A673 (cell line): ENCODE data around the gene LITAFD.

Experiments used
- CTCF ChIP-seq: fragments of 300-800, 200-600 bp; sonication (generic); conservative IDR thresholded peaks from 2 replicates; pipeline ENCODE4 v1.5.1; 2017; ENCODE audit warnings: low read depth, mild to moderate bottlenecking, antibody characterized with exemption, low read length, moderate library complexity, mixed read lengths
- EZH2 ChIP-seq: fragments of 200-600 bp; sonication (generic); IDR thresholded peaks from 2 replicates; pipeline ENCODE4 v1.6.1; 2017; ENCODE audit warnings: borderline replicate concordance, low read depth, mild to moderate bottlenecking, mixed read lengths, antibody characterized with exemption, low read length; ENCODE audit not compliant: poor library complexity, severe bottlenecking

- no peak for TF ChIP-seq CTCF
- TF ChIP-seq EZH2 = no peak
Measured at GRCh38 chr16:8904018-8904430, 21.9 kb downstream of the LITAFD start.
